IPS-15b (cell line): ENCODE measurements around the gene HSF2.

Experiments used
- H3K27me3 ChIP-seq: one replicate; pipeline ENCODE4 v1.6.1; 2013; ENCODE audit warnings: low read length; ENCODE audit not compliant: control insufficient read depth, insufficient read depth
- H3K36me3 ChIP-seq: one replicate; pipeline ENCODE4 v1.6.1; 2013; ENCODE audit warnings: low read length; ENCODE audit not compliant: control insufficient read depth, insufficient read depth
- H3K4me1 ChIP-seq: one replicate; pipeline ENCODE4 v1.6.1; 2013; ENCODE audit warnings: mild to moderate bottlenecking, low read length; ENCODE audit not compliant: control insufficient read depth, insufficient read depth
- H3K4me3 ChIP-seq: one replicate; pipeline ENCODE4 v1.5.1; 2013; ENCODE audit warnings: low read depth, low read length
- H3K9ac ChIP-seq: one replicate; pipeline ENCODE4 v1.6.1; 2013; ENCODE audit warnings: low read depth, mild to moderate bottlenecking, low read length
- H3K9me3 ChIP-seq: one replicate; pipeline ENCODE4 v1.6.1; 2013; ENCODE audit warnings: mild to moderate bottlenecking, low read length; ENCODE audit not compliant: control insufficient read depth, insufficient read depth

The HSF2 gene

GRCh38 chr6:122399348-122400120 is at the start of gene HSF2:
Gene HSF2 (plus strand): TSS chr6:122399652. CDS start chr6:122399738, 86 bp downstream.
- H3K9ac ChIP-seq = peak within 1 kb of the TSS; percentile 87
- peaks cover 7% of the 10 kb centered on the region for H3K4me1 ChIP-seq
- no peaks in the 10 kb centered on the region for H3K9me3 ChIP-seq
- H3K36me3 ChIP-seq = no peaks in the 10 kb centered on the region
- H3K4me3 ChIP-seq = peak within 1 kb of the TSS; percentile 96
- H3K27me3 ChIP-seq = peaks cover 56% of the 10 kb centered on the region

- Histone ChIP-seq H3K9me3 (no peaks in the 10 kb centered on the region), H3K4me1 (no peaks in the 10 kb centered on the region), H3K9ac (no peak overlapping the region), H3K4me3 (no peak overlapping the region), H3K36me3 (no peaks in the 10 kb centered on the region), H3K27me3 (no peaks in the 10 kb centered on the region)
Observed at GRCh38 chr6:122352981-122353664, 46.3 kb upstream of the HSF2 start.

GRCh38 chr6:122360809-122361208 is 38.6 kb upstream of the HSF2 start:
- Histone ChIP-seq H3K9me3 (no peaks in the 10 kb centered on the region), H3K4me3 (no peak overlapping the region), H3K27me3 (no peaks in the 10 kb centered on the region), H3K36me3 (no peaks in the 10 kb centered on the region), H3K4me1 (no peaks in the 10 kb centered on the region), H3K9ac (no peak overlapping the region)

- Histone ChIP-seq H3K27me3 (no peaks in the 10 kb centered on the region), H3K9ac (no peak overlapping the region), H3K9me3 (no peaks in the 10 kb centered on the region), H3K4me3 (no peak overlapping the region), H3K4me1 (no peaks in the 10 kb centered on the region), H3K36me3 (no peaks in the 10 kb centered on the region)
Observed at GRCh38 chr6:122361314-122361979, 38.0 kb upstream of the HSF2 start.

- Histone ChIP-seq H3K4me1 (no peaks in the 10 kb centered on the region), H3K9me3 (no peaks in the 10 kb centered on the region), H3K27me3 (no peaks in the 10 kb centered on the region), H3K9ac (no peak overlapping the region), H3K36me3 (no peaks in the 10 kb centered on the region), H3K4me3 (no peak overlapping the region)
Observed at GRCh38 chr6:122363769-122364483, 35.5 kb upstream of the HSF2 start.

- Histone ChIP-seq H3K4me3 (no peak overlapping the region), H3K4me1 (no peaks in the 10 kb centered on the region), H3K36me3 (no peaks in the 10 kb centered on the region), H3K27me3 (no peaks in the 10 kb centered on the region), H3K9me3 (no peaks in the 10 kb centered on the region), H3K9ac (no peak overlapping the region)
Observed at GRCh38 chr6:122365775-122366403, 33.6 kb upstream of the HSF2 start.

GRCh38 chr6:122367171-122367570 is 32.3 kb upstream of the HSF2 start:
- H3K9me3 ChIP-seq = no peaks in the 10 kb centered on the region
- no peaks in the 10 kb centered on the region for H3K36me3 ChIP-seq
- no peak overlapping the region for H3K4me3 ChIP-seq
- no peak overlapping the region for H3K9ac ChIP-seq
- no peaks in the 10 kb centered on the region for H3K27me3 ChIP-seq
- H3K4me1 ChIP-seq = no peaks in the 10 kb centered on the region

- no peaks in the 10 kb centered on the region for H3K27me3 ChIP-seq
- no peak overlapping the region for H3K9ac ChIP-seq
- H3K4me1 ChIP-seq = no peaks in the 10 kb centered on the region
- H3K9me3 ChIP-seq = no peaks in the 10 kb centered on the region
- no peak overlapping the region for H3K4me3 ChIP-seq
- no peaks in the 10 kb centered on the region for H3K36me3 ChIP-seq
Observed at GRCh38 chr6:122369536-122369935, 29.9 kb upstream of the HSF2 start.

- H3K27me3 ChIP-seq = no peaks in the 10 kb centered on the region
- H3K9me3 ChIP-seq = no peaks in the 10 kb centered on the region
- H3K4me3 ChIP-seq = no peak overlapping the region
- H3K4me1 ChIP-seq = no peaks in the 10 kb centered on the region
- H3K9ac ChIP-seq = no peak overlapping the region
- H3K36me3 ChIP-seq = no peaks in the 10 kb centered on the region
Observed at GRCh38 chr6:122372647-122373046, 26.8 kb upstream of the HSF2 start.

GRCh38 chr6:122374307-122374706 is 25.1 kb upstream of the HSF2 start:
- Histone ChIP-seq H3K9me3 (no peaks in the 10 kb centered on the region), H3K36me3 (no peaks in the 10 kb centered on the region), H3K27me3 (no peaks in the 10 kb centered on the region), H3K4me1 (no peaks in the 10 kb centered on the region), H3K4me3 (no peak overlapping the region), H3K9ac (no peak overlapping the region)

GRCh38 chr6:122376246-122376645 is 23.2 kb upstream of the HSF2 start:
- Histone ChIP-seq H3K4me1 (no peaks in the 10 kb centered on the region), H3K4me3 (no peak overlapping the region), H3K9me3 (no peaks in the 10 kb centered on the region), H3K9ac (no peak overlapping the region), H3K27me3 (no peaks in the 10 kb centered on the region), H3K36me3 (no peaks in the 10 kb centered on the region)
